Endothelial cell of umbilical vein (primary cell): ENCODE results near the gene STK24. TPM values are rescaled to one million over a fixed set of nuclear protein-coding genes. Genes with fewer than 3 reads are reported as not detected.
A peak's percentile ranks its signal among the peaks of the same experiment; 100 is the strongest.

ENCODE experiments used
- BruUV-seq: library from RNA; stranded (reverse); fragments of 400-500 nt; replicated peaks from 2 replicates; lab custom pipeline; 2021; lab: Mats Ljungman, UMichigan
- CTCF ChIA-PET: fragments of 300-600, 350-600 bp; sonication (Branson Sonifier 250); formaldehyde crosslinking; loops from one replicate; lab custom pipeline; 2021; ENCODE audit warnings: antibody characterized with exemption, inconsistent platforms; lab: Charles Lee
- POLR2A ChIA-PET: fragments of 300-600, 350-600 bp; sonication (Branson Sonifier 250); formaldehyde crosslinking; loops from one replicate; lab custom pipeline; 2021; ENCODE audit warnings: antibody characterized with exemption, inconsistent platforms; lab: Charles Lee
- DNase-seq: peaks from one replicate; pipeline ENCODE4 v3.0.0-alpha.2; 2011; ENCODE audit warnings: low read depth, low spot score
- FAIRE-seq: peaks from 2 replicates; lab custom pipeline; 2011; peaks lifted over from hg19 to GRCh38; lab: Jason Lieb, UNC
- H2AFZ ChIP-seq: 2 replicates; pipeline ENCODE4 v1.6.0; 2012; ENCODE audit warnings: low read depth, low read length, control low read depth, inconsistent platforms
- H3K27ac ChIP-seq: 2 replicates; pipeline ENCODE4 v1.5.1; 2011; ENCODE audit warnings: low read depth, mild to moderate bottlenecking, control low read depth, low read length, moderate library complexity; ENCODE audit not compliant: insufficient read depth
- H3K27me3 ChIP-seq, 2 experiments: 2 replicates each; pipeline versions ENCODE4 v1.6.0 to v1.6.1; 2011; ENCODE audit warnings: low read length in 2 of 2, mixed read lengths in 1 of 2; ENCODE audit not compliant: control insufficient read depth in 2 of 2, insufficient read depth in 2 of 2
- H3K36me3 ChIP-seq, 2 experiments: 2 replicates in 1 of 2; 3 replicates in 1 of 2; pipeline ENCODE4 v1.5.1; 2011; ENCODE audit warnings: low read length in 2 of 2, mild to moderate bottlenecking in 1 of 2, moderate library complexity in 1 of 2; ENCODE audit not compliant: control insufficient read depth in 2 of 2, insufficient read depth in 2 of 2; ENCODE audit errors: extremely low read depth in 1 of 2
- H3K4me1 ChIP-seq: 3 replicates; pipeline ENCODE4 v1.5.1; 2011; ENCODE audit warnings: mild to moderate bottlenecking, low read length; ENCODE audit not compliant: control insufficient read depth, insufficient read depth; ENCODE audit errors: extremely low read depth
- H3K4me2 ChIP-seq: 2 replicates; pipeline ENCODE4 v1.6.1; 2011; ENCODE audit warnings: low read length, control low read depth, mixed read lengths; ENCODE audit not compliant: insufficient read depth
- H3K4me3 ChIP-seq, 3 experiments: fragments of 200-600 bp in 1 of 3; sonication (generic), shearing (Covaris generic) in 1 of 3; replicated peaks in 1 of 3; 2 replicates each; pipeline ENCODE4 v1.5.1; 2011 to 2016; ENCODE audit warnings: control low read depth in 3 of 3, low read length in 3 of 3, mild to moderate bottlenecking in 2 of 3, inconsistent platforms in 1 of 3, low read depth in 1 of 3, moderate library complexity in 1 of 3; ENCODE audit not compliant: insufficient read depth in 1 of 3
- H3K79me2 ChIP-seq: 2 replicates; pipeline ENCODE4 v1.6.0; 2012; ENCODE audit warnings: low read length, inconsistent platforms; ENCODE audit not compliant: control insufficient read depth, insufficient read depth
- H3K9ac ChIP-seq: replicated peaks from 2 replicates; pipeline ENCODE3; 2011; ENCODE audit warnings: low read length, control low read depth; ENCODE audit not compliant: insufficient read depth; ENCODE audit errors: extremely low read depth
- H3K9me1 ChIP-seq: replicated peaks from 3 replicates; pipeline ENCODE4 v1.6.0; 2011; ENCODE audit warnings: mild to moderate bottlenecking, low read length; ENCODE audit not compliant: control insufficient read depth, insufficient read depth; ENCODE audit errors: extremely low read depth
- H3K9me3 ChIP-seq: replicated peaks from 2 replicates; pipeline ENCODE4 v1.5.1; 2012; ENCODE audit warnings: low read length, inconsistent platforms; ENCODE audit not compliant: control insufficient read depth, insufficient read depth
- H4K20me1 ChIP-seq: replicated peaks from 2 replicates; pipeline ENCODE3; 2011; ENCODE audit warnings: mild to moderate bottlenecking, low read length; ENCODE audit not compliant: control insufficient read depth, insufficient read depth; ENCODE audit errors: extremely low read depth
- EZH2 ChIP-seq: IDR thresholded peaks from 2 replicates; pipeline ENCODE4 v1.6.1; 2012; ENCODE audit warnings: borderline replicate concordance, low read depth, mild to moderate bottlenecking, moderate library complexity, low read length, inconsistent platforms; ENCODE audit not compliant: severe bottlenecking
- FOS ChIP-seq: IDR thresholded peaks from 2 replicates; pipeline ENCODE4 v1.6.1; 2011; ENCODE audit warnings: mild to moderate bottlenecking, low read length, moderate library complexity, borderline replicate concordance; ENCODE audit not compliant: insufficient read depth
- GATA2 ChIP-seq: IDR thresholded peaks from 2 replicates; pipeline ENCODE4 v1.7.0; 2011; ENCODE audit warnings: low read depth, mild to moderate bottlenecking, moderate library complexity, mixed read lengths, low read length; ENCODE audit not compliant: insufficient read length, insufficient read depth
- JUN ChIP-seq: IDR thresholded peaks from 2 replicates; pipeline ENCODE4 v1.6.1; 2011; ENCODE audit warnings: borderline replicate concordance, low read depth; ENCODE audit not compliant: insufficient read length, insufficient read depth
- MYC ChIP-seq: IDR thresholded peaks from one replicate; pipeline ENCODE4 v1.6.1; 2011; ENCODE audit warnings: mild to moderate bottlenecking, low read depth, low read length
- POLR2A ChIP-seq: IDR thresholded peaks from 2 replicates; pipeline ENCODE4 v1.6.1; 2012; ENCODE audit warnings: low read depth, mild to moderate bottlenecking, control low read depth, low read length
- POLR2AphosphoS5 ChIP-seq: IDR thresholded peaks from 2 replicates; pipeline ENCODE4 v1.6.1; 2012; ENCODE audit warnings: low read depth, mild to moderate bottlenecking, control low read depth, low read length, moderate library complexity; ENCODE audit not compliant: insufficient read depth
- dilution Hi-C: fragments of 300-500 bp; cut with MboI; formaldehyde crosslinking; loops from one replicate; pipeline ENCODE4 v1.15.0; 2019; ENCODE audit warnings: low sequenced_read_pairs; ENCODE audit not compliant: extremely low pct_ligation_motif_present
- intact Hi-C: fragments of 100-400 bp; cut with micrococcal nuclease; formaldehyde crosslinking; loops from one replicate; pipeline ENCODE4 v1.10.0; 2022
- polyA plus RNA-seq, 4 experiments: library from polyadenylated mRNA; depleted of rRNA in 3 of 4; stranded (reverse) in 3 of 4; unstranded in 1 of 4; fragments of >200 nt; gene quantifications; 2 replicates each; pipeline versions ENCODE4 v1.2.1 to v1.2.3, GENCODE V29; 2011 to 2012; ENCODE audit warnings: missing spikeins in 1 of 4
- total RNA-seq: library from RNA; stranded (reverse); gene quantifications from 2 replicates; pipeline ENCODE4 v1.2.3, GENCODE V29; 2021
- TF ChIP-seq, protein P1 (sequence below), 2 donors: IDR thresholded peaks; 1 replicate in 1 of 2; 2 replicates in 1 of 2; pipeline ENCODE4 v1.5.1; 2011; ENCODE audit warnings: low read length in 2 of 2, mild to moderate bottlenecking in 2 of 2, moderate library complexity in 2 of 2, control low read depth in 1 of 2, inconsistent platforms in 1 of 2, low read depth in 1 of 2; ENCODE audit not compliant: insufficient read depth in 1 of 2; ENCODE audit errors: extremely low read depth in 1 of 2
- TF ChIP-seq, protein P2 (sequence below): IDR thresholded peaks from 2 replicates; pipeline ENCODE4 v1.6.1; 2011; ENCODE audit not compliant: insufficient read depth, insufficient read length

The STK24 gene
- total and polyA plus RNA-seq, 2 donors (not counting 3 experiments of a cell fraction or from before 2014, with no cell fraction given): 43.3 to 100 TPM

DNA sequence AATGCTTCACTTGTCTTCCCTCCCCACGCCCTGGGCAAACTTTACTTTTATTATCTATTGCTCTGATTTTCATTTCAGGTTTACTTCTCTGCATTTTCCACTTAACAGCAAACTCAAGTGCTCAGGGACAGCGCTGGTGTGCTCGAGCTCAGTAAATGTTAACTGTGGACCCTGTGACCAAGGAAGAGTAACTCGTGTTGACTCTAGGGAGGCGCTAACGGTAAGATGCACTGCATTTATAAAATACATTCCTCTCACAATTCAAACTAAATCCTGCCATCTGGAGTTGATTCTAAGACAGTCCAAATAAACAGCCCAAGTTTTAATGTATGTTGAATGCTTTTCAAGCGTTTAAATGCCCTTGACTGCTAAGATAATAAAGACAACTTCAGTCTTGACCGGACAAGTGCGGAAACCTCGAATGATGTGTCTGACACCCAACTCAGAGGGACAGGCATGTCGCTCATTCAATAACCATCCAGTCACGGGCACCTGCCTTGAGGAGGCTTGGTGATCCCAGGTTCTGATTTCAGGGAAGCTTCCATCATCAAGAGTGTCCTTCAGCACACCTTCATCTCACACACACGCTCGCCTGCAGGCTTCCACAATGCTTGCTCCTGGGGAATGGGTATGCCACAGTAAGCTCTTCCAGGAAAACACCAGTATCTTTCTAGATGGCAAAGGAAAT lies 93.2 kb downstream of the STK24 start:
- dilution Hi-C loops: no loop called here
- peak overlapping the region; percentile 91 for H3K9ac ChIP-seq
- H3K9me3 ChIP-seq: no peaks in the 10 kb centered on the region
- TF ChIP-seq FOS: no peak
- TF ChIP-seq POLR2A: no peak
- no peak for TF ChIP-seq MYC
- no peak for TF ChIP-seq GATA2
- TF ChIP-seq, protein P1, sequence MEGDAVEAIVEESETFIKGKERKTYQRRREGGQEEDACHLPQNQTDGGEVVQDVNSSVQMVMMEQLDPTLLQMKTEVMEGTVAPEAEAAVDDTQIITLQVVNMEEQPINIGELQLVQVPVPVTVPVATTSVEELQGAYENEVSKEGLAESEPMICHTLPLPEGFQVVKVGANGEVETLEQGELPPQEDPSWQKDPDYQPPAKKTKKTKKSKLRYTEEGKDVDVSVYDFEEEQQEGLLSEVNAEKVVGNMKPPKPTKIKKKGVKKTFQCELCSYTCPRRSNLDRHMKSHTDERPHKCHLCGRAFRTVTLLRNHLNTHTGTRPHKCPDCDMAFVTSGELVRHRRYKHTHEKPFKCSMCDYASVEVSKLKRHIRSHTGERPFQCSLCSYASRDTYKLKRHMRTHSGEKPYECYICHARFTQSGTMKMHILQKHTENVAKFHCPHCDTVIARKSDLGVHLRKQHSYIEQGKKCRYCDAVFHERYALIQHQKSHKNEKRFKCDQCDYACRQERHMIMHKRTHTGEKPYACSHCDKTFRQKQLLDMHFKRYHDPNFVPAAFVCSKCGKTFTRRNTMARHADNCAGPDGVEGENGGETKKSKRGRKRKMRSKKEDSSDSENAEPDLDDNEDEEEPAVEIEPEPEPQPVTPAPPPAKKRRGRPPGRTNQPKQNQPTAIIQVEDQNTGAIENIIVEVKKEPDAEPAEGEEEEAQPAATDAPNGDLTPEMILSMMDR (IDR thresholded peaks at IDR 0.05; ENCODE audit: extremely low read depth in 1 of 2, insufficient read depth in 1 of 2, low read depth in 1 of 2, low read length in 2 of 2): no peak
- no peak for TF ChIP-seq EZH2
- no peak for TF ChIP-seq POLR2AphosphoS5
- TF ChIP-seq, protein P2, sequence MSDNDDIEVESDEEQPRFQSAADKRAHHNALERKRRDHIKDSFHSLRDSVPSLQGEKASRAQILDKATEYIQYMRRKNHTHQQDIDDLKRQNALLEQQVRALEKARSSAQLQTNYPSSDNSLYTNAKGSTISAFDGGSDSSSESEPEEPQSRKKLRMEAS: no peak
- no peak for TF ChIP-seq JUN
- no peaks in the 10 kb centered on the region for H3K9me1 ChIP-seq
- H3K27ac ChIP-seq: peak overlapping the region; percentile 99
- H3K36me3 ChIP-seq: peaks cover 0 to 1% of the 10 kb centered on the region in 2 experiments
- ChIA-PET CTCF (interaction anchor here (1.2 to 3.3 kb wide), 17 partner anchors 8 to 189 kb away, joined by 3 to 32 read pairs (median 7); partner anchors contain the start of gene STK24), POLR2A (interaction anchor here (1.6 to 1.7 kb wide), 2 partner anchors 26 to 94 kb away, joined by 5 to 6 read pairs; no protein-coding TSS in a partner anchor)
- peak overlapping the region in 1 of 3 experiments; percentile 25 for H3K4me3 ChIP-seq
- no peak overlapping the region for H2AFZ ChIP-seq
- no peaks in the 10 kb centered on the region for H3K27me3 ChIP-seq
- BruUV-seq: no TSS peak
- no peaks in the 10 kb centered on the region for H4K20me1 ChIP-seq
- FAIRE-seq (no peak), DNase-seq (peak; percentile 45)
- H3K79me2 ChIP-seq: peaks cover 74% of the 10 kb centered on the region
- H3K4me1 ChIP-seq: peaks cover 41% of the 10 kb centered on the region
- intact Hi-C loops: loop anchor here (1.0 kb wide), 4 partner anchors 7 to 93 kb away; no protein-coding TSS in a partner anchor
- peak overlapping the region; percentile 82 for H3K4me2 ChIP-seq
